ENCODE data around the gene TASOR2. TPM values are rescaled to one million over a fixed set of nuclear protein-coding genes. Genes with fewer than 3 reads are reported as not detected.

The TASOR2 gene
- total and polyA plus RNA-seq, 8 donors = 10.7 to 36.9 (median 29.3) TPM

GRCh38 chr10:5666008-5666840 is 18.4 kb upstream of the TASOR2 start, which contains the start of gene ASB13:
ASB13 (minus strand) TSS chr10:5666595; CDS start chr10:5666551, 44 bp downstream.
- peaks cover 4 to 18% (median 11%) of the 10 kb centered on the region in 3 donors for H3K4me1 ChIP-seq
- TF ChIP-seq CTCF (IDR thresholded peaks at IDR 0.05) = no peak
- peak within 1 kb of the TSS; percentile 61 to 76 (median 70) for H3K27ac ChIP-seq
- DNase-seq (peak; percentile 68 to 91 (median 81)), FAIRE-seq (no peak), ATAC-seq (peak; percentile 94 to 97 (median 96))
- H3K4me3 ChIP-seq = peak within 1 kb of the TSS; percentile 77 to 96 (median 90)
- intact Hi-C loops (cut with DNase I) = no loop called here
- no peaks in the 10 kb centered on the region for H3K36me3 ChIP-seq
- no peaks in the 10 kb centered on the region for H3K27me3 ChIP-seq
- no peaks in the 10 kb centered on the region for H3K9me3 ChIP-seq
- WGBS, 2 donors = 0 to 1% methylated on average over 61 to 112 of the region's 112 CpGs

- FAIRE-seq (no peak), ATAC-seq (no peak)
Measured at GRCh38 chr10:5666841-5667630, 17.6 kb upstream of the TASOR2 start.

GRCh38 chr10:5668429-5668828 is 16.2 kb upstream of the TASOR2 start:
- no peak overlapping the region for H3K4me3 ChIP-seq
- H3K27me3 ChIP-seq = no peaks in the 10 kb centered on the region
- intact Hi-C loops (cut with DNase I) = no loop called here
- FAIRE-seq = no peak
- peaks cover 4 to 18% (median 11%) of the 10 kb centered on the region in 3 donors for H3K4me1 ChIP-seq
- ATAC-seq = peak in 1 of 4 donors; percentile 8
- H3K27ac ChIP-seq = no peak overlapping the region
- TF ChIP-seq CTCF (IDR thresholded peaks at IDR 0.05) = no peak
- no peak for DNase-seq
- H3K36me3 ChIP-seq = no peaks in the 10 kb centered on the region
- 50% methylated on average over 4 of the region's 4 CpGs for WGBS, 2 donors
- H3K9me3 ChIP-seq = no peaks in the 10 kb centered on the region

More at GRCh38 chr10:5666841-5667630, 17.6 kb upstream of the TASOR2 start:
- WGBS, 2 donors = 33 to 37% methylated on average over 15 of the region's 15 CpGs
- Histone ChIP-seq H3K27ac (no peak overlapping the region), H3K9me3 (no peaks in the 10 kb centered on the region), H3K4me3 (peak overlapping the region; percentile 77 to 96 (median 90)), H3K27me3 (no peaks in the 10 kb centered on the region), H3K36me3 (no peaks in the 10 kb centered on the region), H3K4me1 (peaks cover 4 to 18% (median 11%) of the 10 kb centered on the region in 3 donors)
- TF ChIP-seq CTCF (IDR thresholded peaks at IDR 0.05) = no peak
- DNase-seq = no peak
- intact Hi-C loops (cut with DNase I) = no loop called here

- DNase-seq (no peak), ATAC-seq (no peak), FAIRE-seq (no peak)
- Histone ChIP-seq H3K27ac (no peak overlapping the region), H3K9me3 (no peaks in the 10 kb centered on the region), H3K4me3 (no peak overlapping the region), H3K4me1 (peaks cover 4 to 18% (median 11%) of the 10 kb centered on the region in 3 donors), H3K36me3 (no peaks in the 10 kb centered on the region), H3K27me3 (no peaks in the 10 kb centered on the region)
- no peak for TF ChIP-seq CTCF (IDR thresholded peaks at IDR 0.05)
- intact Hi-C loops (cut with DNase I) = loop anchor here in 2 of 3 donors (10.0 kb wide), 2 partner anchors 195 to 205 kb away; no protein-coding TSS in a partner anchor
- WGBS, 2 donors = 91 to 96% methylated on average over 1 of the region's 1 CpG
Measured at GRCh38 chr10:5669604-5670003, 15.0 kb upstream of the TASOR2 start.
